ENCODE measurements around the gene CHCHD3. TPM values are rescaled to one million over a fixed set of nuclear protein-coding genes. Genes with fewer than 3 reads are reported as not detected.

Gene CHCHD3
- total RNA-seq, 4 donors from 2014 or later = 66.0 to 79.1 (median 70.0) TPM

GRCh38 chr7:133022661-133023060, 59.2 kb downstream of the CHCHD3 start:
- no peaks in the 10 kb centered on the region for H3K4me1 ChIP-seq
- no peak overlapping the region for H3K4me3 ChIP-seq (replicated peaks in 1 of 3)
- no peaks in the 10 kb centered on the region for H3K36me3 ChIP-seq
- no peaks in the 10 kb centered on the region for H3K27me3 ChIP-seq
- H3K27ac ChIP-seq = no peak overlapping the region
- intact Hi-C loops (cut with DNase I) = no loop called here
- no peaks in the 10 kb centered on the region for H3K9me3 ChIP-seq
- TF ChIP-seq POLR2A (IDR thresholded peaks at IDR 0.05) = no peak
- TF ChIP-seq, protein P1, sequence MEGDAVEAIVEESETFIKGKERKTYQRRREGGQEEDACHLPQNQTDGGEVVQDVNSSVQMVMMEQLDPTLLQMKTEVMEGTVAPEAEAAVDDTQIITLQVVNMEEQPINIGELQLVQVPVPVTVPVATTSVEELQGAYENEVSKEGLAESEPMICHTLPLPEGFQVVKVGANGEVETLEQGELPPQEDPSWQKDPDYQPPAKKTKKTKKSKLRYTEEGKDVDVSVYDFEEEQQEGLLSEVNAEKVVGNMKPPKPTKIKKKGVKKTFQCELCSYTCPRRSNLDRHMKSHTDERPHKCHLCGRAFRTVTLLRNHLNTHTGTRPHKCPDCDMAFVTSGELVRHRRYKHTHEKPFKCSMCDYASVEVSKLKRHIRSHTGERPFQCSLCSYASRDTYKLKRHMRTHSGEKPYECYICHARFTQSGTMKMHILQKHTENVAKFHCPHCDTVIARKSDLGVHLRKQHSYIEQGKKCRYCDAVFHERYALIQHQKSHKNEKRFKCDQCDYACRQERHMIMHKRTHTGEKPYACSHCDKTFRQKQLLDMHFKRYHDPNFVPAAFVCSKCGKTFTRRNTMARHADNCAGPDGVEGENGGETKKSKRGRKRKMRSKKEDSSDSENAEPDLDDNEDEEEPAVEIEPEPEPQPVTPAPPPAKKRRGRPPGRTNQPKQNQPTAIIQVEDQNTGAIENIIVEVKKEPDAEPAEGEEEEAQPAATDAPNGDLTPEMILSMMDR (IDR thresholded peaks at IDR 0.05) = no peak
- DNase-seq = no peak

- H3K36me3 ChIP-seq = no peaks in the 10 kb centered on the region
- no peaks in the 10 kb centered on the region for H3K9me3 ChIP-seq
- no peak for TF ChIP-seq POLR2A (IDR thresholded peaks at IDR 0.05)
- TF ChIP-seq, protein P1 (IDR thresholded peaks at IDR 0.05) = no peak
- peaks cover 11 to 12% of the 10 kb centered on the region in 2 donors for H3K4me1 ChIP-seq
- WGBS, 2 donors = 61 to 72% methylated on average over 3 of the region's 3 CpGs
- no peak for DNase-seq
- H3K27me3 ChIP-seq = no peaks in the 10 kb centered on the region
- H3K4me3 ChIP-seq (replicated peaks in 1 of 3) = no peak overlapping the region
- no peak overlapping the region for H3K27ac ChIP-seq
- intact Hi-C loops (cut with DNase I) = no loop called here
Observed at GRCh38 chr7:133021196-133021595, 60.7 kb downstream of the CHCHD3 start.

GRCh38 chr7:133020496-133020895, 61.4 kb downstream of the CHCHD3 start:
- WGBS, 2 donors = 93% methylated on average over 6 of the region's 6 CpGs

GRCh38 chr7:133019590-133019989, 62.3 kb downstream of the CHCHD3 start:
- H3K36me3 ChIP-seq = no peaks in the 10 kb centered on the region

More at GRCh38 chr7:133020496-133020895, 61.4 kb downstream of the CHCHD3 start:
- Histone ChIP-seq H3K4me3 (replicated peaks in 1 of 3) (no peak overlapping the region), H3K27ac (no peak overlapping the region), H3K9me3 (no peaks in the 10 kb centered on the region), H3K4me1 (peaks cover 11 to 12% of the 10 kb centered on the region in 2 donors), H3K36me3 (no peaks in the 10 kb centered on the region), H3K27me3 (no peaks in the 10 kb centered on the region)
- DNase-seq = no peak
- TF ChIP-seq, protein P1 (IDR thresholded peaks at IDR 0.05) = no peak
- no peak for TF ChIP-seq POLR2A (IDR thresholded peaks at IDR 0.05)
- intact Hi-C loops (cut with DNase I) = no loop called here

GRCh38 chr7:133016604-133017003, 65.3 kb downstream of the CHCHD3 start:
- DNase-seq = no peak
- no peak overlapping the region for H3K4me3 ChIP-seq (replicated peaks in 1 of 3)
- no peaks in the 10 kb centered on the region for H3K9me3 ChIP-seq
- no peak for TF ChIP-seq POLR2A (IDR thresholded peaks at IDR 0.05)
- TF ChIP-seq, protein P1 (IDR thresholded peaks at IDR 0.05) = no peak
- peak overlapping the region in 1 of 3 donors; percentile 15 for H3K27ac ChIP-seq
- intact Hi-C loops (cut with DNase I) = no loop called here
- no peaks in the 10 kb centered on the region for H3K27me3 ChIP-seq
- H3K36me3 ChIP-seq = no peaks in the 10 kb centered on the region
- 75 to 82% methylated on average over 4 of the region's 4 CpGs for WGBS, 2 donors
- peaks cover 21 to 23% of the 10 kb centered on the region in 2 donors for H3K4me1 ChIP-seq

More at GRCh38 chr7:133019590-133019989, 62.3 kb downstream of the CHCHD3 start:
- DNase-seq = no peak
- H3K27me3 ChIP-seq = no peaks in the 10 kb centered on the region
- no peak for TF ChIP-seq POLR2A (IDR thresholded peaks at IDR 0.05)
- TF ChIP-seq, protein P1 (IDR thresholded peaks at IDR 0.05) = no peak
- intact Hi-C loops (cut with DNase I) = no loop called here
- no peak overlapping the region for H3K4me3 ChIP-seq (replicated peaks in 1 of 3)
- 97 to 99% methylated on average over 2 of the region's 2 CpGs for WGBS, 2 donors
- peaks cover 11 to 12% of the 10 kb centered on the region in 2 donors for H3K4me1 ChIP-seq
- no peaks in the 10 kb centered on the region for H3K9me3 ChIP-seq
- H3K27ac ChIP-seq = no peak overlapping the region

Measured in thyroid gland (tissue), 4 donors.